ENCODE results near the gene CACNA2D3. TPM values are rescaled to one million over a fixed set of nuclear protein-coding genes. Genes with fewer than 3 reads are reported as not detected.

Gene CACNA2D3
- polyA plus RNA-seq, 2 of the 4 experiments (the other 2 are of a cell fraction), result 0.04 to 0.05 TPM

- TF ChIP-seq BCL3 (IDR thresholded peaks at IDR 0.05) (no peak), RNF2 (IDR thresholded peaks at IDR 0.05; ENCODE audit: borderline replicate concordance, low read depth) (no peak), HES2 (IDR thresholded peaks at IDR 0.05) (no peak), NPAS2 (CRISPR knock-in tag; IDR thresholded peaks at IDR 0.05; ENCODE audit: borderline replicate concordance) (no peak), CTCF (IDR thresholded peaks at IDR 0.05) (no peak), CBX2 (IDR thresholded peaks at IDR 0.05; ENCODE audit: borderline replicate concordance, low read depth) (no peak), EHF (CRISPR knock-in tag; IDR thresholded peaks at IDR 0.05) (no peak), ZC3H11A (IDR thresholded peaks at IDR 0.05) (no peak)
These were observed 845.4 kb downstream of the CACNA2D3 start (continued) for GRCh38 chr3:54967731-54968161.

- FAIRE-seq (no peak), ATAC-seq (no peak), DNase-seq (ENCODE audit: low read depth in 1 of 2, low spot score in 1 of 2) (no peak)
- Histone ChIP-seq H3K4me1 (no peaks in the 10 kb centered on the region), H3K4me3 (no peak overlapping the region), H3K27ac (no peak overlapping the region), H3K9me3 (no peaks in the 10 kb centered on the region), H3K4me2 (no peak overlapping the region)
- WGBS (ENCODE audit: missing lambda C conversion rate), result 46% methylated on average over 5 of the region's 5 CpGs
- CTCF ChIA-PET, result no interaction called here
- POLR2A ChIA-PET, result no interaction called here
- TF ChIP-seq NR3C1 (IDR thresholded peaks at IDR 0.05) (no peak), FOSL2 (IDR thresholded peaks at IDR 0.05) (no peak), FOSL2 (CRISPR knock-in tag; IDR thresholded peaks at IDR 0.05) (no peak), ZFP36 (IDR thresholded peaks at IDR 0.05; ENCODE audit: borderline replicate concordance, partially characterized antibody) (no peak), RCOR1 (IDR thresholded peaks at IDR 0.05; ENCODE audit: low read depth, low read length) (no peak), POLR2AphosphoS2 (conservative IDR thresholded peaks at IDR 0.05; ENCODE audit: low read length) (no peak)
These were observed 846.3 kb downstream of the CACNA2D3 start for GRCh38 chr3:54968546-54969172.

GRCh38 chr3:54969652-54970051 lies 847.3 kb downstream of the CACNA2D3 start:
- ChIA-PET CTCF (interaction anchor here (0.6 kb wide), 1 partner anchor 705 kb away, joined by 4 read pairs; no protein-coding TSS in a partner anchor), POLR2A (no interaction called here)
- no peak for FAIRE-seq
- no peaks in the 10 kb centered on the region for H3K9me3 ChIP-seq
- no peak overlapping the region for H3K4me2 ChIP-seq
- 45% methylated on average over 3 of the region's 3 CpGs for WGBS (ENCODE audit: missing lambda C conversion rate)
- no peaks in the 10 kb centered on the region for H3K4me1 ChIP-seq
- no peak for ATAC-seq
- DNase-seq (ENCODE audit: low read depth in 1 of 2, low spot score in 1 of 2), result no peak
- no peak overlapping the region for H3K27ac ChIP-seq
- no peak for TF ChIP-seq CTCF (IDR thresholded peaks at IDR 0.05)
- no peak for TF ChIP-seq RARB (CRISPR knock-in tag; IDR thresholded peaks at IDR 0.05)
- no peak for TF ChIP-seq FOSL2 (IDR thresholded peaks at IDR 0.05)
- no peak for TF ChIP-seq FOSL2 (CRISPR knock-in tag; IDR thresholded peaks at IDR 0.05)
- no peak for TF ChIP-seq POLR2A (IDR thresholded peaks at IDR 0.05; ENCODE audit: low read length)
- TF ChIP-seq MYC (IDR thresholded peaks at IDR 0.05; ENCODE audit: borderline replicate concordance, low read length), result no peak
- no peak for TF ChIP-seq JUNB (IDR thresholded peaks at IDR 0.05)
- no peak for TF ChIP-seq TFCP2L1 (CRISPR knock-in tag; IDR thresholded peaks at IDR 0.05)
- no peak for TF ChIP-seq BHLHE40 (IDR thresholded peaks at IDR 0.05; ENCODE audit: low read depth, low read length)
- no peak for TF ChIP-seq ATOH8 (CRISPR knock-in tag; IDR thresholded peaks at IDR 0.05; ENCODE audit: low read depth)
- no peak for TF ChIP-seq KDM5A (IDR thresholded peaks at IDR 0.05)
- no peak for TF ChIP-seq CEBPB (IDR thresholded peaks at IDR 0.05)
- TF ChIP-seq CBX8 (IDR thresholded peaks at IDR 0.05), result no peak
- TF ChIP-seq PBX3 (IDR thresholded peaks at IDR 0.05), result no peak
- no peak overlapping the region for H3K4me3 ChIP-seq

Measured in A549 (cell line).